ENCODE results near the gene NEAT1. TPM values are rescaled to one million over a fixed set of nuclear protein-coding genes. Genes with fewer than 3 reads are reported as not detected.

NEAT1 gene
- total RNA-seq: 78.3 and 264 TPM in 2 replicates

DNA sequence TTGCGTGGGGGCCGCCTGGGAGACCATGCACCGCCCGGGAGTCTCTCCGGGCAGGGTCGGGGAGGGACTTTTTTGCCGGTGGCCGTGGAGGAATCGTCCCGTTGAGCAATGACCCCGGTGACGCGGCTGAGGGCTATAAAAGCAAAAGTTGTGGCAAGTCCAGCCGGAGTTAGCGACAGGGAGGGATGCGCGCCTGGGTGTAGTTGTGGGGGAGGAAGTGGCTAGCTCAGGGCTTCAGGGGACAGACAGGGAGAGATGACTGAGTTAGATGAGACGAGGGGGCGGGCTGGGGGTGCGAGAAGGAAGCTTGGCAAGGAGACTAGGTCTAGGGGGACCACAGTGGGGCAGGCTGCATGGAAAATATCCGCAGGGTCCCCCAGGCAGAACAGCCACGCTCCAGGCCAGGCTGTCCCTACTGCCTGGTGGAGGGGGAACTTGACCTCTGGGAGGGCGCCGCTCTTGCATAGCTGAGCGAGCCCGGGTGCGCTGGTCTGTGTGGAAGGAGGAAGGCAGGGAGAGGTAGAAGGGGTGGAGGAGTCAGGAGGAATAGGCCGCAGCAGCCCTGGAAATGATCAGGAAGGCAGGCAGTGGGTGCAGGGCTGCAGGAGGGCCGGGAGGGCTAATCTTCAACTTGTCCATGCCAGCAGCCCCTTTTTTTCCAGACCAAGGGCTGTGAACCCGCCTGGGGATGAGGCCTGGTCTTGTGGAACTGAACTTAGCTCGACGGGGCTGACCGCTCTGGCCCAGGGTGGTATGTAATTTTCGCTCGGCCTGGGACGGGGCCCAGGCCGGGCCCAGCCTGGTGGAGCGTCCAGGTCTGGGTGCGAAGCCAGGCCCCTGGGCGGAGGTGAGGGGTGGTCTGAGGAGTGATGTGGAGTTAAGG is at the start of gene NEAT1:
TSS of gene NEAT1 (plus strand) at position 166 of the 883 bp plus-strand sequence.

DNA sequence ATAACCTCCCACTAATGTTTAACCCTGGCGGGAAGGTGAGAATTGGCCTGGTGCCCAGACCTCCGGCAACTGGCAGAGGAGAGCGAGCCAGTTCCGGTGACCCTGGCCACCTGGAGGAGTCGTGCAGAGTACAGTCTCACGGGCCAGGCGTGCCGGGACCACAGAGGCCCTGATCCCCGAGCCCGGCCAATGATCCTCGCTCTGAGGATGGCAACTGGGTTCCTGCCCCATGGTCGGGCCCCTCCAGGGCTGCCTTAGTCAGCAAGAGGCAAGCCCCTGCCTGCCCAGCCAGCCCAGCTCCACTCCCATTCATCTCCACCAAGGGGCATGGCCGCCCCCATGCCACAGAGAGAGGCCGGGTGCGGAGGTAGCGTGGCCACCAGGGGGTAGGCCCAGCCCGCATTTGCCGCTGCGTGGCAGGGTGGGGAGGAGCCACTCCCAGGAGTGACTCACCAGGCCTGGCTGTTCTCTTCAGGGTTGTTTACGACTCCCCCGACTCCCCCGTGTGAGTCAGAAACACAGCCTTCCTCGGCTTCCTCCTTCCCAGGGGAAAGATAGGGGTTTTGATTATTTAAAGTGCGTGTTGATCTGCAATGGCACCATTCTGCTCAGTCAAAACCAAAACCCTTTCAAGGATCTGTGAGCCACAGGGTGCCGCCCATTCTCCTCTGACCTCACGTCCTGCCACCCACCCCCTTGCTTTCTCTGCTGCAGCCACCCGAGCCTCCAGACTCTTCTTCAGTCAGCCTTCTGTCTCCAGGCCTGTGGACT is 40.4 kb upstream of the NEAT1 start, which contains the start of gene SLC25A45:
TSS of gene SLC25A45 (minus strand) at position 614 of the 771 bp plus-strand sequence. CDS start 695 bp downstream, outside the sequence.

DNA sequence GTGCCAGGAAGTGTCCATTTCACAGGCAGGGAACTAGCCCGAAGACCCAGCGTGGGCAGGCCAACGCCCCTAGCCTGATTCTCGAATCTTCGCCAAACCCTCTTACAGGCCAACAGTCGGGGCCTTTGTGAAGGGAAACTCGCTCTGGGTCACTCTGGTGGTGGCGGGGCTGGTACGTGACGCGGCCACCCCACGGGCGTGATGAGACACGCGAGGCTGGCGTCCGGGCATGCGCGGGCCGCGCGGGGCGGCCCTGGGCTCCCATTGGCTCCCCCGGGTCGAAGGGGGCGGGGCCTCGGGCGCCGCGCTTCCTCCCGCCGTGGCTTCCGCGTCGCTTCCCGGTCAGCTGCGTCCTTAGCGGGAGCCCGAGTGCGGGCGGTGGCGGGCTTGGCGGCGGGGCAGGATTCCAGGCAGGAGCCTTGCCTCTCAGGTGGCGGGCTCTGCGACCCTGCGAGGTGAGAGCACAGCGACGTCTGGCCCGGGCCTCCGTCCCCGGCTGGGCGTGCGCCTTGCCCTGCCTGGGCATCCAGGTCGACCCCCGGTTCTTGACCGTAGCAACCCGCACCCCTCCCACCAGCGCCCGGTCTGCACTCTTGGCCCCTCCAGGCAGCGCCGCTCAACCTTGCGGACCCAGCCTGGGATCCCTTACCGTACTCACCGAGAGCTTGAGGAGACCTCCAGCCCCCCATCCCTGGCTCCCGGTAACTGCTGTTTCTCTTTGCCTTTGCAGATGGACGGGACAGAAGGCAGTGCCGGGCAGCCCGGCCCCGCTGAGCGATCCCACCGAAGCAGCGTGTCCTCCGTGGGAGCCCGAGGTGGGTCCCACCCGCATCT is 36.1 kb upstream of the NEAT1 start, which contains the start of gene FRMD8:
TSS of gene FRMD8 (plus strand) at position 331 of the 834 bp plus-strand sequence. CDS start at position 731, 400 bp downstream.

Other genes with a start within 250 kb of the NEAT1 start
- gene CAPN1, start 240.9 kb upstream of the NEAT1 start, total RNA-seq: 81.0 and 91.3 TPM in 2 replicates
- 5.9 and 6.7 TPM in 2 replicates for gene POLA2, start 160.8 kb upstream of the NEAT1 start, total RNA-seq
- gene CDC42EP2, start 107.9 kb upstream of the NEAT1 start, total RNA-seq: 17.4 and 19.1 TPM in 2 replicates
- gene DPF2, start 88.9 kb upstream of the NEAT1 start, total RNA-seq: 24.2 and 27.9 TPM in 2 replicates
- 0.09 and 0.27 TPM in 2 replicates for gene TIGD3, start 68.0 kb upstream of the NEAT1 start, total RNA-seq
- gene SLC25A45, start 40.2 kb upstream of the NEAT1 start, total RNA-seq: 0.75 and 0.90 TPM in 2 replicates
- 57.5 and 58.2 TPM in 2 replicates for gene FRMD8, start 36.2 kb upstream of the NEAT1 start, total RNA-seq
- 3,896 and 9,461 TPM in 2 replicates for gene MALAT1, start 76.2 kb downstream of the NEAT1 start, total RNA-seq
- 64.0 and 70.9 TPM in 2 replicates for gene SCYL1, start 102.3 kb downstream of the NEAT1 start, total RNA-seq
- gene LTBP3, start 135.6 kb downstream of the NEAT1 start, total RNA-seq: 22.0 and 64.9 TPM in 2 replicates
- 46.6 and 57.7 TPM in 2 replicates for gene ZNRD2, start 147.7 kb downstream of the NEAT1 start, total RNA-seq
- 17.2 and 22.1 TPM in 2 replicates for gene FAM89B, start 149.7 kb downstream of the NEAT1 start, total RNA-seq
- gene EHBP1L1, start 153.3 kb downstream of the NEAT1 start, total RNA-seq: 27.8 and 58.7 TPM in 2 replicates
- gene KCNK7, start 173.0 kb downstream of the NEAT1 start, total RNA-seq: 0.18 and 0.47 TPM in 2 replicates
- 76.3 and 82.1 TPM in 2 replicates for gene MAP3K11, start 191.4 kb downstream of the NEAT1 start, total RNA-seq
- 12.2 and 17.9 TPM in 2 replicates for gene PCNX3, start 193.0 kb downstream of the NEAT1 start, total RNA-seq
- gene SIPA1, start 215.3 kb downstream of the NEAT1 start, total RNA-seq: 44.3 and 58.9 TPM in 2 replicates
- gene RELA, start 240.1 kb downstream of the NEAT1 start, total RNA-seq: 16.1 and 26.0 TPM in 2 replicates